GM19238 (cell line): ENCODE results near the gene SLC32A1.

Source experiments
- DNase-seq: peaks from one replicate; pipeline ENCODE4 v3.0.0; 2011; ENCODE audit warnings: low spot score; ENCODE audit not compliant: insufficient read length

SLC32A1 gene, protein sequence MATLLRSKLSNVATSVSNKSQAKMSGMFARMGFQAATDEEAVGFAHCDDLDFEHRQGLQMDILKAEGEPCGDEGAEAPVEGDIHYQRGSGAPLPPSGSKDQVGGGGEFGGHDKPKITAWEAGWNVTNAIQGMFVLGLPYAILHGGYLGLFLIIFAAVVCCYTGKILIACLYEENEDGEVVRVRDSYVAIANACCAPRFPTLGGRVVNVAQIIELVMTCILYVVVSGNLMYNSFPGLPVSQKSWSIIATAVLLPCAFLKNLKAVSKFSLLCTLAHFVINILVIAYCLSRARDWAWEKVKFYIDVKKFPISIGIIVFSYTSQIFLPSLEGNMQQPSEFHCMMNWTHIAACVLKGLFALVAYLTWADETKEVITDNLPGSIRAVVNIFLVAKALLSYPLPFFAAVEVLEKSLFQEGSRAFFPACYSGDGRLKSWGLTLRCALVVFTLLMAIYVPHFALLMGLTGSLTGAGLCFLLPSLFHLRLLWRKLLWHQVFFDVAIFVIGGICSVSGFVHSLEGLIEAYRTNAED

DNA sequence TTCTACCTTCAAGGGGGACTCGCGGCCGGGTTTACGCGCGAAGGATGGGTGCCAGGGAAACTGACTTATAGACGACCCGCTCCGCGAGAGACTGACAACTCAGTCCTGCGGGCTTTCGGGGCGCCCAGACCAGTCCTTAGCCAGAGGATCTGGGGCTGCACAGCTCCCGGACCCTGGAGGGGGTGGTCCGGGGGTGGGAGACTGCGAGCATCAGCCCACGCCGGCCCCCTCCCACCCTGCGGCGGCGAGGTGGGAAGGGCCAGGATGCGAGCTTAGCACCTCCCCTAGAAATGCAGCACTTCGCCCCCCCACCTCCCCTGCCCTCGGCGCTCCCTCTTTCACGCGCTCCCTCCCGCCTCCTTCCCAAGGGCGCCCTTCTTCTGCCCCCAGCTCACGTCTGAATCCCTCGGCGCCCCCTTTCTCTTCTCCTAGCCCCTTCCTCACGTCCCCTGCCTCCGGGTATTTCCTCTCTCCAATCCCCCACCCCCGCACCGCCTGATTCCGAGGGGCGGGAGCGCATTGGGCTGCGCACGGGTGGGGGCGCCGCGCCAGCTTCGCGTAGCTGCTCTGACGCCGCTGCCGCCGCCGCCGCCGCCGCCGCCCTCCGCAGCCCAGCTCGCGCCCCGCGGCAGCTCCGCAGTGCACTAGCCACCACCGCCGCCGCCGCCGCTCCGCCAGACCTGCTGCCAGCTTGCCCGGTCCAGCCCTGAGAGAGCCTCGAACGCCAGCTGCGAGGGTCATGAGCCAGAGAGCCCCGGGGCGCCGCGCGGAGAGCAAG, at the start of gene SLC32A1:
TSS of gene SLC32A1 (plus strand) at position 639 of the 778 bp plus-strand sequence. CDS start 239 bp downstream, outside the sequence.
- DNase-seq = no peak

DNA sequence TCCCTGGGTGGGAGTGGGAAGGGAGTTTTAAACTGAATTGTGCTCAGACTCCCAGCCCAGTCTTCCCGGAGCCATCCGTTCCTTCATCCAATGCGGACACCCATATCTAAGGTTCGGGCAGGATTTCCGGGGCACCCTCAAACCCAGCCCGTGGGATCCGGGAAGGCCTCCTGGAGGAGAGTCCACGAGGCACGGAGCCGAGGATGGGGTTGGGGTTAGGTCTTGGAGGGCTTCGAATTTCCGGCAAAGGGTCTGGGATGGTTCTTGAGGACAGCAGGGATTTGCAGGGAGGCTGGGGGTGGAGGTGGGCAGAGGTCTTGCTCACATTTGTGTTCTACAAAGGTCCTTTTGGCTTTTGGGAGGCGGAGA, 49.5 kb upstream of the SLC32A1 start:
- DNase-seq = no peak

DNA sequence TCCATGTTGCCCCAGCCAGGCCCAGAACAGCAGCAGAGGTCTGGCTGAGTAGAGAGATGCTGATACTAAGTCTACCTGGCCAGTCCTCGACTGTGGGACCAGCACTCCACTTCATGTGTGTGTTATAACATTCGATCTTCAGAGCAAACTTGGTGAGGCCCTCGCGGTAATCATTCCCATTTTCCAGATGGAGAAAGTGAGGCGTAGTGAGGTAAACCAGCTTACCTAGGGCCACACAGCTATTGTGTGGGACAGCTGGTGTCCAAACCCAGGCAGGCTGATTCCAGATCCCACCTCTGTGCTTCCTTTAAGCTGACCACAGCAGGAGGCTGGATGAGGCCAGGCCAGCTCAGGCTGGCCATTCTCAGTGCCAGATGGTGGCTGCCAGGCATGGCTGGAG, 47.7 kb upstream of the SLC32A1 start:
- DNase-seq = no peak

DNA sequence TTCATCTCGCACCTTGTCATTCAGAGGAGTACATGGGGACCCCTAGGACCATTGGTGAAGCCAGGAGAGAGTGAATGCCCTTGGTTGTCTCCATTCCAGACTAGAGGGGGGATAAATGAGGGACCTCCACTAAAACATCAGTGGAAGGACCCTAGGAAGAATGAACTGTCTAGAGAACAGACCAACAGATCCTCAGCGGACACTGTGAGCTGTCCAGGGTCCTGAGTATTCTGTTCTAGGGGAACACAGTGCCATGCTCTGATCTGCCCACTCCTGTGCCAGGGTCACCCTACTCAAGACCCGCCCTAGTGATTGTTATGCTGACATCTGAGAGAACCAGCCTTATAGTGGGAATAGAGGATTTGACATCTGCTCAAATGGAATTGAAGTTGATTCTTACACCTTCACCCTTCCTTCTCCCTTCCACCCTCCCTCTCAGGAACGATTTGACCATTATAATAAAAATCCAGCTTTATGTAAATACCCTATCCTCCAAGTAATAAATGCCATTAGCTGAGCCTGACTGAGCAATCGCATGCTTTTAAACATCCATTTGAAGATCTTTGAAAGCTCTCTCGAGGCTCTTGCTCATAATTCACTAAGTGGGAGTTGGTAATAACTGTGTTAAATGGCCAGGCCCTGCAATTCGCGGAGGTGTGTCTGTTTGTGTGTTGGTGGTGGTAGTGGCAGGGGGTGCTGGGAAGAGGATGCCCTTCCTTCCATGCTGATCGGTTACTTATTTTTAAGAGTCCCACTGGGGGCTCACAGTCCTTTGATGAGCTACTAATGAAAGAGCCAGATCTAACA, 43.6 kb upstream of the SLC32A1 start:
- DNase-seq = no peak

DNA sequence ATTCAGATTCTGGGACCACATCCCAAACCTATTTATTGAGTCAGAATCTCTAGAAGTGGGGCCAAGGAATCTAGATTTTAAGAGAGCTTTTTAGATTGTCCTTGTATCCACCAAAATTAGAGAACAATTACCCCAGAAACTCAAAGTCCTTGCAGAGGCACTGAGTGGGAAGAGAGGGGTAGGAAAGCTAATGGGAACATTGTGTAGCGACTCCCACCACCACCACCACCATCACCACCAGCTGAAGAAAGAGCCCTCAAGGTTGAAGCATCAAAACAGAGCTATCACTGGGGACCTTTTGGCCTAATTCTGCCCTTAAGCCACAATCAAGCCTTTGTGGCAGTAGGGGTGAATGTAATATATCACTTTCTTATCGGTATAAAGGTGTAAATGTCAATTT, 39.0 kb upstream of the SLC32A1 start:
- DNase-seq = no peak

DNA sequence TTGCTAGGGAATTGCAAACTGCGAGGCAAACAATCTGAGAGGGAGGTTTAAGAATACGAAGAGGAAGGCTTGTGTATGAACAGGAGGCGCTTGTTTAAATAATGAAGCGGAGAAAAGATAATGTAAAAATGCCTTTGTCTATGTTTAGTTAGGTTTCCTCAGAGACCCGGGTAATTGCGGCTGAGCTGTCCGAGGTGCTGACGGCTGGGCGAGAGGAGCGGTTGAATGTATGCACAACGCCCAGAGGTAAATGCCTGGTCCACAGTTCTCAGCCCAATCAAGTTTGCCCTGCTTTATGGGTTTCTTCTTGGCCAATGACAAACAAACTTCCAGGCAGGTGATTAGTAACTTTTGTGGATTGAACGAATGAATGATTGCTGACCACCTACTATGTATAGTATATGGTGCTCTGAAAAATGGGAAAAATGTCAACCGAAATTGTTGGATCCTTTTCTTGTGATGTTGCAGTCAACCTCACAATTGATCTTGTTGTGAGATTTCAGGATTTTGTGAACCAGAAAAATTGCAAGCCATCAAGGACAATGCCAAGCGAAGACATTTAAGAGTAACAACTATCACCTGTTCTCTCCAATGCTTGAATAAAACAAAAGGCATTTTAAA, 38.3 kb upstream of the SLC32A1 start:
- DNase-seq = no peak

DNA sequence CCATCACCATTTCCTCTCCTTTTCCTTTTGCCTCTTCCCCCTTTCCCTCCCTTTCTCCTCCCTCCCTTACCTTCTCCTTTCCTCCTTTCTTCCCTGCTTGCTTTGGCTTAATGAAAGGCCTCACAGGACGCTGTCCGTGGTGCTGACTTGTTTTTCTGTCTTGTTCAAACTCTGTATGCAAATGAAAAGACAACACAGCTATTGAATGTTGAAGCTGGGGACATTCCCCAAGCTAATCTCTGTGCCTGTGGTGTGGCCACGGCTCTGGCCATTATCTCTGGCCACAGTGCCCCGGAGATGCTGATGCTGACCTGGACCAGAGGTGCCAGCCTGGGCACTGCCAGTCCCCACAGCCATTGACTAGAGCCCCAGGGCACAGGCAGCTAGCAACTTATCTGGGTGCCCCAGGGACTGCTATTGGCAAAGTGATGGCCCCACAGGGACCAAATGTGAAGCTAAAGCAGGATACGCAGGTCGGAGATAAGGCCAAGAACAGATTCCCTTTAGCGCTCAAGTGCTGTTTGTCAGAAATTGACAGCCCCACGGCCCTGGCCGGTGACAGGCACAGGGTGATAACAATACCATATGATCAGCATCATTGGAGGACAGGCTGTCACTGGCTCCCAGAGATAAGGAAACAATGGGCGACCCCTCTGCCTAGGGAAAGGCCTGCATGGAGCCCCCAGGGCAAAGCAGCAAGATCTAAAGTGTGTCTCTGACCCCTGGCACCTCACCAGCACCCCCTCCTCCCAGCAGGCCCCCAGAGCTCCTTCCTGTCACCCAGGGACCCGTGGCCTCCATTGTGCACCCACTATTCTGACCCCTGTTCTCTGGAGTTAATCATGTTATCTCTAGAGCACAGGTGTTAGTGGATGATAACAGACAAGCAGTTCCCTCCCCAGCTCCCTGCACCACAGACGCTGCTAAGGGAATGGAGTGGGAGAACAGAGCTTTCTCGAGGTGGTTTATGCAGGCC, 31.6 kb upstream of the SLC32A1 start:
- DNase-seq = peak; percentile 17

DNA sequence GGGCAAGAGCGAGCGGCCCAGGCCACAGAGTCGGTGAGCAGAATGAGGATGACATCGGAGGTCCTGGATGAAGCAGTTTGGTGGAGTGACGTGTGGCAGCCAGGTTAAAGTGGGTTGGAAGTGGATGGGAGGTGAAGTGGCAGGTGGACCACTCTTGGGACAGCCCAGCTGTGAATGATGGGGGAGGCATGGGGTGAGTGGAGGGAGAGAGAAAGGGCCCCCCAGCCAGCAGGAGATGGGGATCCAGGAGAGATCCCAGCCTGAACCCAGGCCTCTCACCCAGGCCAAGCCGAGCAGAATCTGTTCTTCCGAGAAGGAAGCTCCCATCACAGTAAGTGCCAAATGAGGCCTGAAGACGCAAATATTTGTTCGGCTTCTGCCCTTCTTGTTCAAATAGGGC, 27.0 kb upstream of the SLC32A1 start:
- no peak for DNase-seq

DNA sequence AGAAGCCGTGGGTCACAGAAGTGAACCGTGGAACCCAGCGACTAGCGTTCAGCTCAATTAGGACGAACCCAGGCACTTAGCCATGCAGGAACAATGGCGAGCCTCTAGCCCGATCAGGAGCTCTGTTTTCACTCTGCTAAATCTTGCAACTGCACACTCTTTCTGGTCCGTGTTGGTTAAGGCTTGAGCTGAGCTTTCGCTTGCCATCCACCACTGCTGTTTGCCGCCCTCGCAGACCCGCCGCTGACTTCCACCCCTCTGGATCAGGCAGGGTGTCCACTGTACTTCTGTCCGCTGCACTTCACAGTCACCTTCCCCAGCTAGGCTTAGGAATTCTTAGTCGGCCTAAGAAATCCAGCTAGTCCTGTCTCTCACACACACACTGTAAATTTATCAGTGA, 25.7 kb upstream of the SLC32A1 start:
- DNase-seq = no peak

DNA sequence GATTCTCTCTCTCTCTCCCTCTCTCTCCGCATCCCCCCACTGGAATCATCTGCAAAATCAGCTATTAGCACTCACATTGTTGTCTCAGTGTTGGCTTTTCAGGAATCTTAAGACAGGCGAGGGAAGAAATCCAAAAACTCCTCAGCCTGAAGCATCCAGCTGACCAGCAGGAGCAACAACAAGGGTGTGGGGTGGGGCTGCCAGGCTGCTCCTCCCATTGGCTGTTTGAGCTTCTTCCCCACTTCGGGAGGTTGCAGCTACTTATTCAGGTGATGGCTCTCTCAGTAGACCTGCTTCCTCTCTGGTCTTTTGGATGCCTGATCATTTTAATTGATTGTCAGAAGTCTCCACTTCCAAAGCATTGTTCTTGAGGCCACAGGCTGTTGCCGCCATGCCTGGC, 24.1 kb upstream of the SLC32A1 start:
- DNase-seq = no peak

DNA sequence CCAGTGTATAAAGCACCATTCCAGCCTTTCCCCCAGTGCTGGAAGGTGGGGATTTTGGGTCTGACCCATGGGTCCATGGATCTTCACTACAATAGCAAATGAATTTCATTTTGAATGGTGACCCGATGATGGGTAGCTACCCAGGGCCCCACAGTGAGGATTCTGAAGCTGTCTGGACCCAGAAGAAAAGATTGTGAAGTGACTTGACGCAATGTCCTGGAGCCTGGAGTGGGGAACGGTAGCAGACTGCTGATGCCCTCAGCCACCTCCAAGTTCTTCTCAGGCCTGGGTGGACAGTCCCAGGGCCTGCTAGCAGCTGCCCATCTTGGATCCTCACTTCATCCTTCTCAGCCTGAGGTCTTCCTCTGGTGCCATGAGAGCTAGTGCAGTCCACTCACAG, 23.4 kb upstream of the SLC32A1 start:
- no peak for DNase-seq

DNA sequence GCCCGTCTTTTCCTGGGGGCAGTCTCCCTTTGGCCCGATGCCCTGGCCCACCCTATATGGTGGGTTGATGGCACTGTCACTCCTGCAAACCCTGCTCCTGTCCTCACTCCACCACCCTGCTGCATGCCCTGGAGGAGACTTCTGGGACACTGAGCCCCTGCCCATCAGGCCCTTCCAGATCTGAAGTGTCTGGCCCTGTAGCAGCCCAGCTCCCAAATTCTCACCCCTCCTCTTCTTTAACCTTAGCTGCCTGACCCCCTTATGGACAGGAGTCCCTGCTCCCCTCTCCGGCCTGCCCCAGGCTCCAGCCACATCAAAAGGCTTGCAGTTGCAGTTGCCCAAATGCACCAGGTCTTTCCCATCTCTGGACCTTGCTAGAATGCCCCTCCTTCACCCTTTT, 20.8 kb upstream of the SLC32A1 start:
- no peak for DNase-seq

DNA sequence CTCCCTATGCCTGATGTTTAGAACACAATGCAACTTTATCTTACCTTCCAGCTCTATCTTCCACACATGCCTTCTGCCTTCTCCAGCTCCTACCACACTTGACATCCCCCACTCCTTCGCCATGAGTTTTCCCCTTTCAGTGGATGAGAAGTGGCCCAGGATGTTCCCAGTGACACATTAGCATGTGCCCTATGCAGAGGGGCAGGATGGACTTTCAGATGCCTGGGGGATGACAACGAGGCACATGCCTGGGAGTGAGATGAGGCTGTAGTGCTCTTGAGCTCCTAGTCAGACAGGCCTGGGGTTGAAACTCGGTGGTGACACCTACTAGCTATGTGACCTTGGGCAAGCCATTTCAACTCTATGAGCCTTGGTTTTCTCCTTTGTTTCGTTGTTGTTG, 20.1 kb upstream of the SLC32A1 start:
- DNase-seq = no peak

DNA sequence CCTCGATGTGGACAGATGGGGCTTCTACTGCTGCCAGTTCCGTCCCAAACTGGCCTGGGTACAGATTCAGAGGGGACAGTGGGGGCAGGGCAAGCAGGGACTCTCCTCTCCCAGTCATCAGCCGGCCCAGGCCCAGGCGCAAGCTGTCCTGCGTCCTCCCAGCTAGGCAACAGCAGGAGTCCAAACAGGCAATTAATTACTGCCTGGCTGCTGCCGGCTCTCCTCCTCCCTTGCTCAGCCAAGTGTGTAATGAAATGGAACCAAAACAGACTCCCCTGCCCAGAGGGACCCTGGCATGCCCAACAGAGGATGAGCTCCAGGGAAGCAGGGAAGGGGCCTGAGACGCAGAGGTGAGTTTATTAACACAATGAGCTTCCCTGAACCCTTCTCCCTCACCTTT, 17.8 kb upstream of the SLC32A1 start:
- DNase-seq = no peak

DNA sequence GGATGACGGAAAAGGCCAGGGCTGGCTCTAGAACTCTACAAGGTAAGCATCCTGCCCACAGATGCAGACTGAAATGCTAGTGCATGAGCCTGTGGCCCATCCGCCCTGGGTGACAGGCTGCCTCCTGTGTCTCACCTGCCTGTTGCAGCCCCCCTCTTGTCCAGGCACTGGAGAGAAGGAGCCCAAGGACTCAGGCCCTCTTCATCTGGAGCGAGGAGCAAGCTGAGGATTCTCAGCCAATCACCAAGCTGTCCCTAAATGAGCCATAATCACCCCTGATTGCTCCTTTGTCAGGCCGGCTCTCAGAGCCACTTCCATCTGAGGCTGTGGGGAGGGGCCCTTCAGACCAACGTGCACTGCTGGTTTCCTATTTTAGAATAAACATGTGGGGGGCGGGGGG, 10.0 kb upstream of the SLC32A1 start:
- no peak for DNase-seq

DNA sequence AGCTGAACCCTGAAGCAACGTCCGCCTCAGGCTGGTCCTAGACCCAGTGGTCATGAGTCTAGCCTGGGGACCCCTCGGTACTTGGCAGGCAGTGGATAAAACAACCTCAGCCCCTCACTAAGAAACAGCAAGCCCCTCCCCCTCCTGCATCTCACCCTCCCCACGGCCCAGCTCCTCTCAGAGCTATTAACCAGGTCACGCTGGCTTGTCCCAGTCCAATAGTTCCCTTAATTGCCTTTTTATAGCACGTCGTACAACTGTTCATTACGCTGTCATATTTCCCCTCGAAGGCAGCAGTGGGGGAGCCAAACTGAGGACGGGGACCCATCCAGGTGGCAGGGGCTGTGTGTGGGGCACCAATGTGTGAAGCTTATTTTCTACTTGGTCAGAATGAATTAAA, 8.6 kb upstream of the SLC32A1 start:
- no peak for DNase-seq

DNA sequence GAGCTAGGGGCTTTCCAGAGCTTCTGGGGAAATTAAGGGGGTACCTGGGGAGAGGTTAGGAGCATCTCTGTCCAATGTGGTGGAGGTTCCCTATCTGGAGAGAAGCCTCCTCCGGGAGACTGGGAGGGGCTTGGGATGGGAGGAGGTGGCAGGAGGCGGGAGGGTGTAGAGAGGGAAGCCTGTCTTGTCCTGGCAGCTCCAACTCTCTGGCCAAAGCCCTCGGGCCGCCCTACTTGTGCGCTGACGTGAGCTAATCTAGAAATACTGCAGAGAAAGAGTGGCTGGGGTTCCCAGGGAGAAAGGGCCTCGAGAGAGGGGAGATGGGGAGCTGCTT, 1.6 kb upstream of the SLC32A1 start:
- DNase-seq = no peak

DNA sequence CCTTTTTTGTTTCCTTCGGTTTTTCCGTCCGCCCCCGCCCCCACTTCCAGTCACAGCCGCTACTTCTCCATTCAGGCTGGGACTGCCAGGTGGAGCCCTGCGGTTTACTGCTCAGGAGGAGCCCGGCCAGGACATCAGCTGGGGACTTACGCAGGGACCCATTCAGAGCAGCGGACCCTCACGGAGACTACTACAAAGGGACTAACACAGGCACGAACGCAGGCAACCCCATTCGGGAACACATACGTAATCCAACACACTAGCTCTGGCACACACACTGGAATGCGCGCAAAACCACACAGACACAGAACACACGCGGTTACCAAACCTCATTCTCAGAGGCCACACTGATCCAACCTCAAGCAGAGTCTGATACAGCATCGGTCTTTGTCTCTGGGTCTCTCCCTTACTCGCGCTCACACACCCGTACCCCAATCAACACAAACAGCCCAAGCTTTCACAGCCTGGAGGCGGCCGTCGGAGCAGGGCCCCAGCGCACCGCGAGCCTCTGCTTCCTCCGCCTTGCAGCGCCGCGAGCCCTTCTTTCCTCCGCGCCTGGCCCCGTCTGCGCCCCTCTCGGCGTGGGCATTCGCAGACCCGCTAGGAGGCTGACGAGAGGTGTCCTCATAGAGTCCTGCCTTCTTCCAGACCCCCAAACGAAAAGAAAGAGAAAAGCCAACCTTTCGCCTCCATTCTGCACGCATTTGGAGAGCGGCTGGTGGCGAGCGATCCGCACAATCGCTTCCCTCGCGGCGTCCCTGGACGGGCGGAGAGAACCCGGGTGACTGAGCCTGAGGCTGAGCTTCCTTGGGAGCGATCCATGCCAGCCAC, 1.1 kb upstream of the SLC32A1 start:
- DNase-seq = no peak

DNA sequence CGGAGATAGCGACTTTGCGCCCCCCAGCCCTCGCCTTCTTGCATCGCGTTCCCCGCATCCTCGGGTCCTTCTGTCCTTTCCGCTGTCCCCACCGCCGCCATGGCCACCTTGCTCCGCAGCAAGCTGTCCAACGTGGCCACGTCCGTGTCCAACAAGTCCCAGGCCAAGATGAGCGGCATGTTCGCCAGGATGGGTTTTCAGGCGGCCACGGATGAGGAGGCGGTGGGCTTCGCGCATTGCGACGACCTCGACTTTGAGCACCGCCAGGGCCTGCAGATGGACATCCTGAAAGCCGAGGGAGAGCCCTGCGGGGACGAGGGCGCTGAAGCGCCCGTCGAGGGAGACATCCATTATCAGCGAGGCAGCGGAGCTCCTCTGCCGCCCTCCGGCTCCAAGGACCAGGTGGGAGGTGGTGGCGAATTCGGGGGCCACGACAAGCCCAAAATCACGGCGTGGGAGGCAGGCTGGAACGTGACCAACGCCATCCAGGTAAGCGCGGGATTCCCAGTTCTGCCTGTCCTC, 401 bp downstream of the SLC32A1 start:
- no peak for DNase-seq
